Measurements from ENCODE around the gene CELF5. TPM values are rescaled to one million over a fixed set of nuclear protein-coding genes. Genes with fewer than 3 reads are reported as not detected.
A peak's percentile ranks its signal among the peaks of the same experiment; 100 is the strongest.

Gene CELF5
- under 1 TPM; 0.42 to 0.59 TPM for total RNA-seq

DNA sequence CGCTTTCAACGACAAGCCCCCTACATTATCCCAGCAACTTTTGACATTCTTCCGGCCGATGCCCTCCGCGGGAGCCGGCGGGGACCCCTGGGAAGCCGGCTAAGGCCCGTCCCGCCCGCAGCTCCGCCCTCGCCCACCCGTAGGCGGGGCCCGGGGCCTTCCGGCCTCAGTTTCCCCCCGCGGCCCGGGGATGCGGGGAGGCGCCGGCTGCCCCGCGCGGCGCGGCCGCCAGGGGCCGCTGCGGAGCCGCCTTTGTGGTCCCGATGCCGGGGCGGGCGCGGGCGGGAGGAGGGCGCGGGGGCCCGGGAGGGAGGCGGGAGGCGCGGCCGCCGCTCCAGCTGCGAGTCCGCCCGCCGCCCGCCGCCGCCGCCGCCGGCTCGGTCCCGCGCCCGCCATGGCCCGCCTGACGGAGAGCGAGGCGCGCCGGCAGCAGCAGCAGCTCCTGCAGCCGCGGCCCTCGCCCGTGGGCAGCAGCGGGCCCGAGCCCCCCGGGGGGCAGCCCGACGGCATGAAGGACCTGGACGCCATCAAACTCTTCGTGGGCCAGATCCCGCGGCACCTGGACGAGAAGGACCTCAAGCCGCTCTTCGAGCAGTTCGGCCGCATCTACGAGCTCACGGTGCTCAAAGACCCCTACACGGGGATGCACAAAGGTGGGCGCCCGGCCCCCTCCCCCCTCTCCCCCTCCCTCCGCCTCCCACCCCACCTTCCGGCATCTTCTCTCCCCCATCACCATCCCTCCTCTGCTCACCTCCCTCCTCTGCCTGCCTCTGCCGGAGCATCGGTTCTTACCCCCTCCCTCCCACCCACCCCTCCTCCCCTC lies at the start of gene CELF5:
Gene CELF5, plus strand, starts transcription at position 316 of the 823 bp plus-strand sequence. Its CDS starts 79 bp downstream, at position 395.
- H3K27ac ChIP-seq: no peak within 1 kb of the TSS
- H3K9me3 ChIP-seq: no peaks in the 10 kb centered on the region
- peak; percentile 40 for DNase-seq
- peaks cover 21% of the 10 kb centered on the region for H3K27me3 ChIP-seq
- intact Hi-C loops (cut with DNase I): no loop called here
- H3K36me3 ChIP-seq: no peaks in the 10 kb centered on the region
- H3K4me3 ChIP-seq: no peak within 1 kb of the TSS
- H3K4me1 ChIP-seq: no peaks in the 10 kb centered on the region
- no peak within 1 kb of the TSS for H3K9ac ChIP-seq (ENCODE audit: low read depth in 2 of 2, low read length in 2 of 2)
- TF ChIP-seq, protein P1, sequence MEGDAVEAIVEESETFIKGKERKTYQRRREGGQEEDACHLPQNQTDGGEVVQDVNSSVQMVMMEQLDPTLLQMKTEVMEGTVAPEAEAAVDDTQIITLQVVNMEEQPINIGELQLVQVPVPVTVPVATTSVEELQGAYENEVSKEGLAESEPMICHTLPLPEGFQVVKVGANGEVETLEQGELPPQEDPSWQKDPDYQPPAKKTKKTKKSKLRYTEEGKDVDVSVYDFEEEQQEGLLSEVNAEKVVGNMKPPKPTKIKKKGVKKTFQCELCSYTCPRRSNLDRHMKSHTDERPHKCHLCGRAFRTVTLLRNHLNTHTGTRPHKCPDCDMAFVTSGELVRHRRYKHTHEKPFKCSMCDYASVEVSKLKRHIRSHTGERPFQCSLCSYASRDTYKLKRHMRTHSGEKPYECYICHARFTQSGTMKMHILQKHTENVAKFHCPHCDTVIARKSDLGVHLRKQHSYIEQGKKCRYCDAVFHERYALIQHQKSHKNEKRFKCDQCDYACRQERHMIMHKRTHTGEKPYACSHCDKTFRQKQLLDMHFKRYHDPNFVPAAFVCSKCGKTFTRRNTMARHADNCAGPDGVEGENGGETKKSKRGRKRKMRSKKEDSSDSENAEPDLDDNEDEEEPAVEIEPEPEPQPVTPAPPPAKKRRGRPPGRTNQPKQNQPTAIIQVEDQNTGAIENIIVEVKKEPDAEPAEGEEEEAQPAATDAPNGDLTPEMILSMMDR (IDR thresholded peaks at IDR 0.05): peak; percentile 25

- H3K9me3 ChIP-seq: no peaks in the 10 kb centered on the region
- DNase-seq: peak; percentile 89
- H3K9ac ChIP-seq (ENCODE audit: low read depth in 2 of 2, low read length in 2 of 2): peak overlapping the region in 1 of 2 donors; percentile 73
- no peaks in the 10 kb centered on the region for H3K36me3 ChIP-seq
- H3K27ac ChIP-seq: peak overlapping the region; percentile 57
- H3K4me1 ChIP-seq: peaks cover 3% of the 10 kb centered on the region
- TF ChIP-seq, protein P1 (IDR thresholded peaks at IDR 0.05): no peak
- H3K4me3 ChIP-seq: no peak overlapping the region
- no peaks in the 10 kb centered on the region for H3K27me3 ChIP-seq
- intact Hi-C loops (cut with DNase I): no loop called here
Measured at GRCh38 chr19:3175781-3176714, 48.4 kb upstream of the CELF5 start.

DNA sequence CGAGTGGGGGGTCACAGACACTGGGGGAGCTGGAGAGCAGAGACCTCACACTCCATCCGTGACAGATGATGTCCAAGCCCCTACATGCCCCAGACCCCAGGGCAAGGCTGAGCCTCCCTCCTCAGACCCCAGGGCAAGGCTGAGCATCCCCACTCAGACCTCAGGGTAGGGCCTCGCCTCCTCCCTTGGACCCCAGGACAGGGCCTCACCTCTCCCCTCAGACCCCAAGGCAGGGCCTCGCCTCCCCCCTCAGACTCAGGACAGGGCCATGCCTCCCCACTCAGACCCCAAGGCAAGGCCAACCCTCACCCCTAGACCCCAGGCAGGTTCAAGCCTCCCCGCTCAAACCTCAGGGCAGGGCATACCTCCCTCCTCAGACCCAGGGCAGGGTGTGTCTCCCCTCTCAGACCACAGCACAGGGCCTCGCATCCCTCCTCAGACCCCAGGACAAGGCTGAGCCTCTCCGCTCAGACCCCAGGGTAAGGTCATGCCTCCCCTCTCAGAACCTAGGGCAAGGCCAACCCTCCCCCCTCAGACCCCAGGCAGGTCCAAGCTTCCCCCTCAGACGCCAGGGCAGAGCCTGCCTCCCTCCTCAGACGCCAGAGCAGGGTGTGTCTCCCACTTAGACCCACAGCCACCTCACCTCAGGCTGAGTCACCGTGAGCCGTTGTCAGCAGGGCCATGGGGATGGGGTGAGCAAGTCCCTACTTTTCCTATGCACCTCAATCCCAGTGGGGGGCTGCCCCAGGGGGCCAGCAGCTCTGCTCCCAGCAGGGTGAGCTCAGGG lies 47.6 kb upstream of the CELF5 start:
- Histone ChIP-seq H3K27ac (peak overlapping the region; percentile 57), H3K4me3 (no peak overlapping the region), H3K36me3 (no peaks in the 10 kb centered on the region), H3K27me3 (no peaks in the 10 kb centered on the region), H3K9ac (ENCODE audit: low read depth in 2 of 2, low read length in 2 of 2) (peak overlapping the region in 1 of 2 donors; percentile 73), H3K4me1 (peaks cover 3% of the 10 kb centered on the region), H3K9me3 (no peaks in the 10 kb centered on the region)
- peak; percentile 67 for DNase-seq
- intact Hi-C loops (cut with DNase I): no loop called here
- TF ChIP-seq, protein P1 (IDR thresholded peaks at IDR 0.05): no peak

GRCh38 chr19:3178377-3178972 lies 46.0 kb upstream of the CELF5 start, which contains the start of gene S1PR4:
TSS of gene S1PR4 (plus strand) at chr19:3178769. CDS start at chr19:3178793, 24 bp downstream.
- no peaks in the 10 kb centered on the region for H3K9me3 ChIP-seq
- no peak for DNase-seq
- no peaks in the 10 kb centered on the region for H3K27me3 ChIP-seq
- peak within 1 kb of the TSS; percentile 40 for H3K4me3 ChIP-seq
- H3K27ac ChIP-seq: peak within 1 kb of the TSS; percentile 69
- H3K4me1 ChIP-seq: peaks cover 3% of the 10 kb centered on the region
- H3K9ac ChIP-seq (ENCODE audit: low read depth in 2 of 2, low read length in 2 of 2): peak within 1 kb of the TSS in 1 of 2 donors; percentile 73
- TF ChIP-seq, protein P1 (IDR thresholded peaks at IDR 0.05): no peak
- intact Hi-C loops (cut with DNase I): no loop called here
- H3K36me3 ChIP-seq: no peaks in the 10 kb centered on the region

Measured in colonic mucosa (tissue), 4 donors.